M059J (cell line): ENCODE data around the gene MRPS24. TPM values are rescaled to one million over a fixed set of nuclear protein-coding genes. Genes with fewer than 3 reads are reported as not detected.

Source experiments
- DNase-seq: peaks from one replicate; pipeline ENCODE4 v3.0.0-alpha.2; 2012; ENCODE audit warnings: low read depth
- total RNA-seq: library from RNA; depleted of rRNA; stranded (reverse); fragments of >200 nt; shearing (Covaris generic); gene quantifications from 2 replicates; pipeline ENCODE4 v1.2.3, GENCODE V29; 2014

MRPS24 gene
- total RNA-seq, 1 experiment from 2014 or later, result 206 TPM

GRCh38 chr7:43877968-43878864, 8.9 kb upstream of the MRPS24 start:
- DNase-seq, result no peak

DNA sequence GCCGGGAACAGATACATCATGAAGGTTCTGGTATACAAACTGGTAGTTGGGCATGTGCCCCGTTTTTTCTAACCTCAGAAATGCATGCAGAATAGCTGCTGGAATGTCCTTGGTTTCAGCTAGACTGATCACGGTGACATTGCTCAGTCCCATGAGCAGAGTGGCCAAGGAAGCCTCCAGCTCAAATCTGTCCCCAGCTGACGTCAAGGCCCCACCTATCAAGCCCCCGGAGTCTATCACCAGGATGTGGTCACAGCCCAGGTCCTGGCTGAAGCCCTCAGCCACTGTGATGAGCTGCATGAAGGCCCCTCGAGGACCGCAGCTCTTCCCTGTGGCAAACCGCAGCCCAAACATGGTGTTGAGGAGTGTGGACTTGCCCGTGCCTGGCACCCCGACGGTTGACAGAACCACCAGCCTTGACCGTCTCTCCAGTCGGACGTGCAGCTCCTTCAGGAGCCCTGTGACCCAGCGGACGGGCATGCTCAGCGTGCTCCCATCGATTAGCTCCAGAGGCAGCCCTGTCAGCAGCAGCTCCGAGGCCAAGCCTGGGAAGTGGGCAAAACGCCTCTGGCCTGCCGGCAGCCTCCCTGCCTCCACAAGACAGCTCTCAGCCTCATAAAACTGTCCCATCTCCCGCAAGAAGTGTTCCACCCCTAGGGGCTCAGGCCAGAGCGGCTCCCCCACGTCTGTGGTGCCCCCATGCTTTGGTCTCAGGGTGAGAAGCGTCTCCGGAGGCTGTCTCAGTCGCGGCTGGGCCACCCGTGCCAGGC, 7.8 kb upstream of the MRPS24 start:
- DNase-seq, result no peak

- DNase-seq, result no peak
Measured at GRCh38 chr7:43876241-43876640, 6.9 kb upstream of the MRPS24 start.

GRCh38 chr7:43873300-43873699, 4.0 kb upstream of the MRPS24 start:
- peak; percentile 96 for DNase-seq

GRCh38 chr7:43872406-43873110, 3.2 kb upstream of the MRPS24 start:
- DNase-seq, result peak; percentile 97

DNA sequence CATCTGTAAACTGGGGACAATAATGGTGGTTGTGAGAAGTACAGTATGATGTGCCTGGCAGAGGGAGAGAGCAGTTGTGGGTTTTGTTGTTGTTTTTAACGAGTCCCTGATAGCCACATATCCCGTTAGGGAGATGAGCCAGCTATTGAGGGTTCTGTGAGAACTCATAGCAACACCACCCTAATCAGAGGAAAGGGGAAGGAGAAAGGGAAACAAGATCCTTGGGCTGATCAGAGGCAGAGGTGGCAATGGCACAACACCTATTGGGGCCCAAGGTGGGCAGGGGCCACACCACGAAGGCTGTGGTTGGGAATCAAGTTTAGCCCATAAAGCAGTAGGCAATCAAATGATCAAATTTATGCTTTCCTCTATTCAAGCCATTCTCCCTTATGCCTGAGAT, 1.7 kb upstream of the MRPS24 start:
- DNase-seq, result no peak

DNA sequence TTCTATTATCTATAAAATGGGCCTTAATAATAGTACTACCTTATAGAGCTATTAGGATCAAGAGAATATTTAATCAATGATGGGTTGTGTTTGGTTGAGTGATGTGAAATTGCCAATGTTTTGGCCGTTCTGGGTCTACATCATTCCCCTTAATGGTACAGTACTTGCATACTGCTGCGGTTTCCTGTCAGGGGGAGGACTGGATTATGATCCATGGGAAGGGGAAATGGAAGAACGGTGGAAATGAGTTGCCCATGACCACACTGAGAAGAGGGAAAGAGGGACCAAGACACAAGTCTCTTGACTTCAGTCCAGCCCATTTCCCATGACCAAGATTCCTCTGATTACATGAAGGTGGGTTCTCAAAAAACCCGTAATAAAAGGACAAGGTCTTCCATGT, 999 bp upstream of the MRPS24 start:
- DNase-seq, result no peak

DNA sequence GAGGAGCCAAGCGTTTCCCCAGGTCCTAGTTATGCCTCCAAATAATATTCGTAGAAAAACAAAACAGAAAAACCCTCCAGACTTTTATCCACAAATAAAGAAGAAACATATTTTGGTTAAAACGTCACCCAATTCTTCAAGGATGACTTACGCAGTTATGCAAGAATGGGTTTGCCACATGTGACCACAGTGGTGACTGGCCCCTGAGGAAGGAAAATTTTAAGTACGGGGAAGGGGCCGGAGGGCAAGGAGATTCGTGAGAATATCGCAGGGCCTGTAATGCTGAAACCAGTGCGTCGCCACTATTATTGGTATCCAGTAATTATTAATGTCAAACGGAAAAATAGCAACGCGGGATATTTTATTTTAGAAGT, 537 bp upstream of the MRPS24 start:
- peak; percentile 97 for DNase-seq

DNA sequence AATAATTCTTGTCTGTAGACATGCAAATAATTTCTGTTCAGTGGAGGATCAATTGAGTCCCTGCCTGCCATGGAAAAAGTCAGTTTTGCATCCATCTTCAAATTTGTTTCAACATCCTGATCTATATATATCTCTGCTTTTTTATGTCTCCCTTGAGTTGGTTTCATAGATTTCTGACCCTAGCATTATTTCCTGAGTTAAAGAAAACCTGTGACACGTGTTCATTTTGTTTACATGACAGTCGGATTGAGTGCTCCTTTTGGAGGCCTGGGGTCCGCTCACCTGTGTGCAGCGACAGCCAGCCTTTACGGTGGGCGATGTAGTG, 674 bp downstream of the MRPS24 start:
- no peak for DNase-seq

DNA sequence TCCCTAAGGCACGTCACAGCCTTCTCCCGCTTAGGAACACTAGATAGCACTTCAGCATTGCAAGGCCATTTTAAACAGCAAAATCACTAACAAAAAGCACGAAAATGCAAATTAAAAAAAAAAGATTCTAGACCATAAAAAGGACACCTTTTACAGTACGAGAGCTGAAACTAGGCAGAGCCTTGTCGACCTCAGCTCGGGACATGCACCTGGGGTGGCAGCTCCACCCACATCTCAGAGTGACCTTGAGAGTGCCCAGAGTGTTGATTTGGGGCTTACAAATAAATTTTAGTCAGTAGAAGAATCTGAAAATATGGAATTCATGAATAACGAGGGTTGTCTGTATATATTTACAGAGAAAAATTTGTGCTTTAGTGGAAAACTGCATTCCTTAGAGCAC, 1.1 kb downstream of the MRPS24 start:
- DNase-seq, result no peak

- DNase-seq, result no peak
Measured at GRCh38 chr7:43865277-43865676, 4.0 kb downstream of the MRPS24 start.

DNA sequence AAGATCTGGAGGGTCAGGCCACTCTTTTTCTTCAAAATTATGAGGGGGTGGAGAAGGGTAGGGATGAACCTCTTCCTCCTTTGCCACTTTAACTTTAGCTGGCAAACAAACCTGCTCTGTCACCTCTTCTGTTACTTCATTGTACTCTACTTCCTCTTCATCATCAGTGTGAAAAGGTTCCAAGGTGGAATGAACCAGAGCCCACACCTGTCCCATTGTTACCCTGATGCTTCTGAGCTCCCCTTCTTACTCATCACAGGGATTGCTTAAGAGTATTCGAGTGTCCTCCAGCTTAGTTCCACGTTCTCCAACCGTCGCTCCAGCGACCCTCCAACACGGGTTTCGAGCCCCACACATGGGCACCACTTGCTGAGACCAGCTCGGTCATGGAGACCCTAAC, 5.2 kb downstream of the MRPS24 start:
- DNase-seq, result no peak

- peak; percentile 63 for DNase-seq
Measured at GRCh38 chr7:43856996-43857395, 12.3 kb downstream of the MRPS24 start.

DNA sequence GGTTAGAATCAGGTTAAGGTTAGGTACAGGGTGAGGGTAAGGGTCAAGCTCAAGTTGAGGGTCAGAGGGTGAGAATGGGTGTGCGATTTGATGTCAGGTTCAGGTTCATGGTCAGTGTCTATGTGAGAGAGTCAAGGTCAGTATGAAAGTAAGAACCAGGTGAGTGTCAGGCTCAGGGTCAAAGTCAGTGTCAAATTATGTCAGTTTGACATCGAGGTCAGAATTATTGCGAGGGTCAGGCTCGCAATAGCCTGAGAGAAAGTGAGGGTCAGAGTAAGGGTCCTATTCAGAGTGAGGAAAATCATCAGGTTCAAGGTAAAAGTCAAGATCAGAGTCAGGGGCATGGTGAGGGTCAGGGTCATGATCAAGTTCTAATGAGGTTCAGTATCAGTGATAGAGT, 13.0 kb downstream of the MRPS24 start:
- no peak for DNase-seq

- DNase-seq, result no peak
Measured at GRCh38 chr7:43855176-43855575, 14.1 kb downstream of the MRPS24 start.

GRCh38 chr7:43851805-43852204, 17.5 kb downstream of the MRPS24 start:
- DNase-seq, result no peak

DNA sequence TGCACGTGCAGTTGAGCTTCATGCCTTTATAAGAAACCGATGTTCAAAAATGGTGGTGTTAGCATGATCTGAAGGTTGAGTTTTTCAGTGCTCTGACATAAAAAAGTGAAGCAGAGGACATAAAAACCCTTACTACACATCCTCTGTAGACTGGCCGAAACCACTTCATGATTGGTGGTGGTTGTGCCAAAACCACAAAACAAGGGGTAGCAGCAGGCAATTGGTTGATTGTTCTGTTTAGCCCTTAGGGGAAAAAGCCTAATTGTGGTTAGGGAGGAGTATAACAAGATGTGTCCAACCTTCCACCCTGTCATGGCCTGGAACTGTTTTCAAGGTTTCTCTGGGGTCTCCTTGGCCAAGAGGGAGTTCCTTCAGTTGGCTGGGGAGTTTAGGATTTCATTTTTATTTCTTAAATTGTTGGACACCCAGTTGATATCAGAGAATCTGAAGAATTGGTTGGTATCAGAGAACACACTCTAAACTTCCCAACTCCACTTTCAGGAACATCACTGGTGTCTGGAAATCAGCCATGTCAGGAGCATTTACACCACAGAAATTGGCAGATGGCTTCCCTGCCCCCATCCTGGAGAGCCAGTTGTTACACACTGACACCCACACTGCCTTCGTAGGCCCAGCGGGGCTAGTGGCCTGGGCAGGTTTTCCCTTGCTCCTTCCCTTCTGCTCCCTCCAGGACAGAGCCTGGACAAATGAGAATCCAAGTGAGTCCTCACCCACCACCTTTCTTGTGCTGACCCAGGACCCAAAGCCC, 18.8 kb downstream of the MRPS24 start:
- peak; percentile 97 for DNase-seq

DNA sequence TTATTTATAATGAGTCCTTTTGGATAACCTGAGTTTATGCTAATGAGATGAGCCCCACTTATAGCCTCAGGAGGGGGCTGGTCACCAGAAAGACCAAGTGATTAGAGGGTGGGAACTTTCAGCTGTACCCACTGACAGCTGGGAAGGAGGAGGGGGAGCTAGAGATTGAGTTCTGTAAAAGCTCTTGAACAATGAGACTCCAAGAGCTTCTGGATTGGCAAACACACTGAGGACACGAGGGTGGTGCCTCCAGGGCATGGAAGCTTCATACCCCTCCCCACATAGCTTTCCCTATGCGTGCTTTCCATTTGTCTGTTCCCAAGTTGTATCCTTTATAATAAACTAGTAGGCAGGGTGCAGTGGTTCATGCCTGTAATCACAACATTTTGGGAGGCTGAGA, 20.3 kb downstream of the MRPS24 start:
- no peak for DNase-seq

DNA sequence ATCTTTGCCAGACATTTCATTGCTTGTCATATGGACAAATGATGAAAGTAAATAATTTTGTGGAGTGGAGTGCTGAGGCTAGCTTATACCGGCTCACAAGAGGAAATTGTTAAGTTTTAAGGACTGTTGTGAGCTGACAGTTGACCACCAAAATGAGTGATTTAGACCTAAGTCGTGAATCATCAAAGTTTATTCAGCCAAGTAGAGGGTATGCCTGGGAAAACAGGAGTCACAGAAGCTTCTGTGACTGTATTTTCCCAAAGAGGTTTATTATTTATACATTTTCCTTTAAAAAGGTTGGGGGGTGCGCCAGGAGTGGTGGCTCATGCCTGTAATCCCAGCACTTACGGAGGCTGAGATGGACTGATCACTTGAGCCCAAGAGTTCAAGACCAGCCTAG, 21.8 kb downstream of the MRPS24 start:
- DNase-seq, result peak; percentile 92

DNA sequence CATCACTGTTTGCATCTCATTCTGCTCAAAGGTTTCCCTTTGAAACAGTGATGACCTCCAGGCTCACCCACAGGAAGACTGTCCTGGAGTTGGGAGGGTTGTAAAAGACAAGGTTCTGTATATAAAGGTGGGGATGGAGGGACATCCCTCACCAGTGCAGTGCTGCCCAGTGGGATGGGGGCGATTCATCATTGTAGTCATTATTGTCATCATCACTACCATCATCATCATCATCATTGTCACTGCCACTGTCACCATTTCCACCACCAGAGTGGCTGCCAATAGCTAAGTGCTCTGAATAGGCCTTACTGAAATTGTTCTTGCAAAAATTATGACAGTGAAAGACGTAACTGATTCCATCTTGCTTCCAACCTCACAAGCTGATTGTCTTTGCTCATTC, 24.7 kb downstream of the MRPS24 start:
- no peak for DNase-seq

DNA sequence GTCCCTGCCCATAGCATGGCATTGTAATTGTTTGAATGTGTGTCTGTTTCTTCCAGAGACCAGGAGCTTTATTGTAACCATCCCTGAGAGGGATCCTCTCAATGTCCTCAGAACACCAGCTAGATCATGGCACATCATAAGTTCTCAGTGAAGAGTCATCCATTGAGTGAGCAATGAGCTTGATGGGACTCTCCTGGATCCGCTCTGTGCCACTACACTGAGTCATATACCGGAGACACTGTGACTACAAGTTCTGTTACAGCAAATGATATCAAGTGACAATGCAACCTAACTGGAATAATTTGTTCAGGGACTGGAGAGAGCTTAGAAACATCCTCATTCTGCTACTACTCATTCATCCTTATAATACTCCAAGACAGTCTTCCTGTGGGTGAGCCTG, 25.1 kb downstream of the MRPS24 start:
- peak; percentile 61 for DNase-seq

GRCh38 chr7:43843296-43843695, 26.0 kb downstream of the MRPS24 start:
- no peak for DNase-seq
